K562 (cell line): ENCODE results near the gene GNA15. TPM values are rescaled to one million over a fixed set of nuclear protein-coding genes. Genes with fewer than 3 reads are reported as not detected.

Source experiments
- ATAC-seq: fragments of 200-7000 bp; cut with Tn5 transposase; 3 replicates; pipeline ENCODE4 v1.9.1; 2020; ENCODE audit warnings: moderate library complexity
- BruUV-seq: library from RNA; stranded (reverse); fragments of 400-500 nt; replicated peaks from 2 replicates; lab custom pipeline; 2021; lab: Mats Ljungman, UMichigan
- CTCF ChIA-PET: fragments of 300-600 bp; formaldehyde crosslinking; extraction: SDS; loops from one replicate; lab custom pipeline; 2021; ENCODE audit warnings: low intra/inter-chr PET ratio; lab: Yijun Ruan, JAX
- POLR2A ChIA-PET: fragments of 300-600, 350-650 bp; sonication (Branson Sonifier 250); formaldehyde crosslinking; extraction: SDS; loops from one replicate; lab custom pipeline; 2021; ENCODE audit warnings: antibody characterized with exemption, inconsistent platforms; lab: Yijun Ruan, JAX
- DNase-seq, 4 experiments: peaks; one replicate each; pipeline versions ENCODE4 v3.0.0 to v3.0.0-alpha.2; 2011 to 2018; ENCODE audit warnings: low spot score in 3 of 4, mixed read lengths in 3 of 4; ENCODE audit errors: extremely low read depth in 1 of 4
- FAIRE-seq: peaks from 2 replicates; lab custom pipeline; 2011; peaks lifted over from hg19 to GRCh38; lab: Jason Lieb, UNC
- H2AFZ ChIP-seq: 2 replicates; pipeline ENCODE4 v1.6.0; 2011; ENCODE audit warnings: low read depth, low read length, control low read depth, inconsistent platforms
- H3K27ac ChIP-seq: fragments of 200-600 bp; 3 replicates; pipeline ENCODE4 v1.8.0; 2011; ENCODE audit warnings: low read depth, mild to moderate bottlenecking, control low read depth, inconsistent platforms, low read length, moderate library complexity, mixed read lengths; ENCODE audit errors: extremely low read depth
- H3K27me3 ChIP-seq, 2 experiments: fragments of 300-600 bp in 1 of 2; 2 replicates in 1 of 2; 3 replicates in 1 of 2; pipeline versions ENCODE4 v1.6.0 to v1.8.0; 2011; ENCODE audit warnings: inconsistent platforms in 2 of 2, low read length in 2 of 2, mild to moderate bottlenecking in 1 of 2, mixed read lengths in 1 of 2, moderate library complexity in 1 of 2; ENCODE audit not compliant: control insufficient read depth in 2 of 2, insufficient read depth in 2 of 2
- H3K36me3 ChIP-seq: fragments of 300-600 bp; 3 replicates; pipeline ENCODE4 v1.8.0; 2011; ENCODE audit warnings: mild to moderate bottlenecking, low read length, inconsistent platforms; ENCODE audit not compliant: control insufficient read depth, insufficient read depth
- H3K4me1 ChIP-seq, 2 experiments: fragments of 200-600 bp in 1 of 2; replicated peaks in 1 of 2; 2 replicates in 1 of 2; 3 replicates in 1 of 2; pipeline versions ENCODE4 v1.5.1 to v1.8.0; 2011; ENCODE audit warnings: inconsistent platforms in 2 of 2, low read length in 2 of 2, mild to moderate bottlenecking in 1 of 2, mixed read lengths in 1 of 2, moderate library complexity in 1 of 2; ENCODE audit not compliant: control insufficient read depth in 2 of 2, insufficient read depth in 2 of 2
- H3K4me2 ChIP-seq: 2 replicates; pipeline ENCODE4 v1.6.1; 2011; ENCODE audit warnings: low read length, control low read depth, inconsistent platforms, mixed read lengths; ENCODE audit not compliant: insufficient read depth
- H3K4me3 ChIP-seq: fragments of 200-600 bp; sonication (generic), shearing (Covaris generic); 2 replicates; pipeline ENCODE4 v1.5.1; 2016; ENCODE audit warnings: control low read depth, inconsistent platforms
- H3K79me2 ChIP-seq: fragments of 200-600 bp; 3 replicates; pipeline ENCODE4 v1.8.0; 2011; ENCODE audit warnings: low read length, inconsistent platforms; ENCODE audit not compliant: control insufficient read depth, insufficient read depth
- H3K9ac ChIP-seq, 2 experiments: 2 replicates each; pipeline versions ENCODE4 v1.6.0 to v1.6.1; 2011; ENCODE audit warnings: low read depth in 2 of 2, low read length in 2 of 2, control low read depth in 1 of 2, inconsistent platforms in 1 of 2, mild to moderate bottlenecking in 1 of 2, mixed read lengths in 1 of 2; ENCODE audit not compliant: insufficient read depth in 1 of 2
- H3K9me1 ChIP-seq: one replicate; pipeline ENCODE4 v1.6.0; 2011; ENCODE audit warnings: inconsistent platforms, mild to moderate bottlenecking, low read length, moderate library complexity; ENCODE audit not compliant: control insufficient read depth, insufficient read depth
- H3K9me3 ChIP-seq: replicated peaks from 2 replicates; pipeline ENCODE4 v1.5.1; 2011; ENCODE audit warnings: low read depth, low read length, inconsistent platforms; ENCODE audit not compliant: control insufficient read depth, insufficient read depth
- H4K20me1 ChIP-seq: replicated peaks from 2 replicates; pipeline ENCODE4 v1.6.1; 2011; ENCODE audit warnings: low read length, inconsistent platforms, mixed read lengths; ENCODE audit not compliant: control insufficient read depth, insufficient read depth
- BDP1 ChIP-seq: IDR thresholded peaks from 3 replicates; pipeline ENCODE4 v1.6.1; 2011; ENCODE audit not compliant: insufficient read length, insufficient read depth
- ESRRB ChIP-seq: fragments of 250-450 bp; sonication (Bioruptor Pico); IDR thresholded peaks from 2 replicates; pipeline ENCODE4 v1.5.0; 2020; ENCODE audit warnings: mild to moderate bottlenecking, moderate library complexity, borderline replicate concordance
- NFE2L1 ChIP-seq: fragments of 450-650 bp; IDR thresholded peaks from 2 replicates; pipeline ENCODE4 v1.6.1; 2016; ENCODE audit warnings: missing genetic modification characterization, low read depth, mild to moderate bottlenecking, missing compliant biosample characterization, moderate library complexity, borderline replicate concordance
- NONO ChIP-seq, 2 experiments: fragments of 200-400 bp in 1 of 2; fragments of 450-650 bp in 1 of 2; formaldehyde crosslinking in 1 of 2; IDR thresholded peaks; 2 replicates each; pipeline ENCODE4 v1.6.1; 2017; ENCODE audit warnings: low read depth in 2 of 2, mild to moderate bottlenecking in 2 of 2, moderate library complexity in 2 of 2, low read length in 1 of 2
- TAF1 ChIP-seq: IDR thresholded peaks from 2 replicates; pipeline ENCODE4 v1.6.1; 2011; ENCODE audit warnings: mild to moderate bottlenecking, low read length, moderate library complexity; ENCODE audit not compliant: insufficient read depth, control insufficient read depth, severe bottlenecking; ENCODE audit errors: extremely low read depth
- ZNF121 ChIP-seq: sonication (generic); formaldehyde crosslinking; conservative IDR thresholded peaks from 2 replicates; pipeline ENCODE4 v1.8.0; 2022; ENCODE audit warnings: missing genetic modification reagents
- ZNF146 ChIP-seq: IDR thresholded peaks from one replicate; pipeline ENCODE4 v1.6.1; 2018; ENCODE audit warnings: missing compliant biosample characterization; ENCODE audit not compliant: unreplicated experiment
- WGBS: fragments of 100-300 bp; shearing (Covaris generic); methylation state at CpG from one replicate; pipeline ENCODE4 v1.1.6; 2016; ENCODE audit warnings: low coverage, mixed read lengths; ENCODE audit not compliant: insufficient coverage; ENCODE audit errors: missing lambda C conversion rate; 5-methylcytosine and 5-hydroxymethylcytosine counted together
- in situ Hi-C: fragments of 300-500 bp; cut with MboI; formaldehyde crosslinking; loops from 4 replicates; pipeline ENCODE4 v1.15.0; 2018; ENCODE audit warnings: inconsistent platforms, mixed read lengths
- intact Hi-C: fragments of 100-400 bp; cut with micrococcal nuclease; formaldehyde crosslinking; loops from 2 replicates; pipeline ENCODE4 v1.14.2; 2022
- polyA plus RNA-seq, 8 experiments: library from polyadenylated mRNA; depleted of rRNA in 4 of 8; stranded (reverse) in 5 of 8; unstranded in 3 of 8; fragments of >200 nt; fragmentation: Nextera tagmentation in 2 of 8; fragmentation: Illumina TruSeq in 1 of 8; extraction: Ambion mirVana in 2 of 8; extraction: Trizol in 1 of 8; gene quantifications; 2 replicates each; pipeline versions ENCODE4 v1.2.1 to v1.2.3, GENCODE V29; 2011 to 2014; ENCODE audit warnings: inconsistent platforms in 1 of 8, missing spikeins in 1 of 8
- total RNA-seq, 7 experiments: library from RNA; depleted of rRNA in 6 of 7; stranded (reverse); fragments of >200 nt in 6 of 7; fragmentation: Illumina TruSeq in 2 of 7; extraction: Trizol in 2 of 7; gene quantifications; 2 replicates each; pipeline versions ENCODE4 v1.2.1 to v1.2.3, GENCODE V29; 2011 to 2021; ENCODE audit warnings: low replicate concordance in 1 of 7

Gene GNA15
- total and polyA plus RNA-seq, 9 of the 15 experiments (the other 6 are each of a cell fraction or from before 2014, with no cell fraction given), result 0.03 to 0.24 (median 0.11) TPM; not detected in 1

DNA sequence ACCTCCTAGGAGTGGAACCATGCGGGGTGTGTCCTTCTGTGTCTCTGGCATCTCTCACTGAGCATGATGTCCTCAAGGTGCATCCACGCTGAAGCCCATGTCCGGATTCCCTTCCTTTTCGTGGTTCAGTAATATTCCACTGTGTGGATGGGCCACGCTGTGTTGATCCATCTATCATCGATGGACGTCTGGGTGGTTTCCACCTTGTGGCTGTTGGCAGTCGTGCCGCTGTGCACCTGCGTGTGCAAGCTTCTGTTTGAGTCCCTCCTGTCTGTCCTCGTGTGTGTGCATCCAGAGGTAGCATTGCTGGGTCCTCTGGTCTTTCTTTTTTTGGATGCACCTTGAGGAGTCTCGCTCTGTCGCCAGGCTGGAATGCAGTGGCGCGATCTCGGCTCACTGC is 11.2 kb upstream of the GNA15 start:
- Histone ChIP-seq H3K36me3 (peaks cover 7% of the 10 kb centered on the region; the same call in 1 of the 3 replicates), H3K9me3 (no peaks in the 10 kb centered on the region), H3K27me3 (no peaks in the 10 kb centered on the region), H3K4me1 (peaks cover 0 to 36% of the 10 kb centered on the region in 2 experiments; a peak in 2 of 5 replicates), H3K9me1 (no peaks in the 10 kb centered on the region), H3K79me2 (no peaks in the 10 kb centered on the region), H3K27ac (no peak overlapping the region), H2AFZ (no peak overlapping the region), H3K4me3 (no peak overlapping the region), H4K20me1 (no peaks in the 10 kb centered on the region), H3K9ac (no peak overlapping the region), H3K4me2 (no peak overlapping the region)
- intact Hi-C loops, result no loop called here
- in situ Hi-C loops, result no loop called here
- CTCF ChIA-PET, result no interaction called here
- FAIRE-seq (no peak), ATAC-seq (no peak), DNase-seq (no peak)
- no TSS peak for BruUV-seq
- peak; percentile 45; the same call in 1 of the 2 replicates for TF ChIP-seq ZNF121 (CRISPR knock-in tag)
- TF ChIP-seq NFE2L1 (tag), result no peak
- no peak for TF ChIP-seq TAF1
- no peak for TF ChIP-seq NONO (IDR thresholded peaks at IDR 0.05; ENCODE audit: low read depth in 2 of 2, low read length in 1 of 2)
- TF ChIP-seq ZNF146 (CRISPR knock-in tag), result peak; percentile 72
- TF ChIP-seq BDP1, result no peak
- TF ChIP-seq ESRRB (CRISPR knock-in tag), result no peak
- POLR2A ChIA-PET, result no interaction called here
- 56% methylated on average over 13 of the region's 16 CpGs for WGBS
